Measurements from ENCODE around the gene DGLUCY.

GRCh38 chr14:91273273-91273884 lies 159.5 kb downstream of the DGLUCY start:
- TF ChIP-seq CTCF (IDR thresholded peaks at IDR 0.05; ENCODE audit: poor library complexity), result no peak
- no peak for TF ChIP-seq EZH2 (IDR thresholded peaks at IDR 0.05; ENCODE audit: borderline replicate concordance)
- TF ChIP-seq EZH2phosphoT487 (IDR thresholded peaks at IDR 0.05; ENCODE audit: low read depth, severe bottlenecking, unreplicated experiment), result no peak
